ENCODE results near the gene SPSB4. TPM values are rescaled to one million over a fixed set of nuclear protein-coding genes. Genes with fewer than 3 reads are reported as not detected.
A peak's percentile ranks its signal among the peaks of the same experiment; 100 is the strongest.
"Not testable (repeated sequence)": the region's sequence is repeated elsewhere in the genome, so short reads cannot be mapped to it uniquely, and the experiment has no call there.

Gene SPSB4
- total RNA-seq, 2 donors from 2014 or later = 18.2 to 48.1 TPM

GRCh38 chr3:141112686-141113297 is 61.6 kb downstream of the SPSB4 start:
- no peak overlapping the region for H3K27ac ChIP-seq
- DNase-seq = no peak
- no peaks in the 10 kb centered on the region for H3K9me3 ChIP-seq
- TF ChIP-seq CTCF (IDR thresholded peaks at IDR 0.05) = no peak
- TF ChIP-seq POLR2A (IDR thresholded peaks at IDR 0.05) = no peak
- H3K36me3 ChIP-seq (replicated peaks in 1 of 2; ENCODE audit: insufficient read depth in 1 of 2, low read depth in 2 of 2) = no peaks in the 10 kb centered on the region
- intact Hi-C loops (cut with DNase I) = no loop called here
- no peak for ATAC-seq
- WGBS, 2 donors = 81 to 83% methylated on average over 3 of the region's 3 CpGs
- peaks cover 22% of the 10 kb centered on the region for H3K4me1 ChIP-seq
- no peaks in the 10 kb centered on the region for H3K27me3 ChIP-seq
- H3K4me3 ChIP-seq = no peak overlapping the region

- WGBS, 2 donors = 90 to 95% methylated on average over 6 of the region's 6 CpGs
- H3K9me3 ChIP-seq; H3K36me3 ChIP-seq (replicated peaks in 1 of 2; ENCODE audit: insufficient read depth in 1 of 2, low read depth in 2 of 2); H3K27ac ChIP-seq; intact Hi-C loops (cut with DNase I); H3K27me3 ChIP-seq; ATAC-seq; H3K4me3 ChIP-seq; DNase-seq: not testable (repeated sequence)
- peaks cover 13% of the 10 kb centered on the region for H3K4me1 ChIP-seq
Measured at GRCh38 chr3:141113680-141114079, 62.5 kb downstream of the SPSB4 start.

GRCh38 chr3:141114179-141114745 is 63.1 kb downstream of the SPSB4 start:
- Histone ChIP-seq H3K4me3 (no peak overlapping the region), H3K36me3 (replicated peaks in 1 of 2; ENCODE audit: insufficient read depth in 1 of 2, low read depth in 2 of 2) (no peaks in the 10 kb centered on the region), H3K4me1 (peaks cover 13% of the 10 kb centered on the region), H3K27me3 (no peaks in the 10 kb centered on the region), H3K27ac (no peak overlapping the region), H3K9me3 (no peaks in the 10 kb centered on the region)
- DNase-seq = no peak
- ATAC-seq = no peak
- TF ChIP-seq CTCF (IDR thresholded peaks at IDR 0.05) (no peak), POLR2A (IDR thresholded peaks at IDR 0.05) (no peak)
- WGBS, 2 donors = 68 to 75% methylated on average over 10 of the region's 10 CpGs
- intact Hi-C loops (cut with DNase I) = no loop called here

- peak; percentile 59 to 75 (median 67) for DNase-seq
- peak overlapping the region in 1 of 4 donors; percentile 9 for H3K27ac ChIP-seq
- no peaks in the 10 kb centered on the region for H3K27me3 ChIP-seq
- H3K9me3 ChIP-seq = no peaks in the 10 kb centered on the region
- intact Hi-C loops (cut with DNase I) = no loop called here
- peaks cover 13% of the 10 kb centered on the region for H3K4me1 ChIP-seq
- TF ChIP-seq CTCF (IDR thresholded peaks at IDR 0.05) = peak in 5 of 7 experiments; percentile 15 to 48 (median 33)
- no peak for TF ChIP-seq POLR2A (IDR thresholded peaks at IDR 0.05)
- ATAC-seq = peak; percentile 78
- no peaks in the 10 kb centered on the region for H3K36me3 ChIP-seq (replicated peaks in 1 of 2; ENCODE audit: insufficient read depth in 1 of 2, low read depth in 2 of 2)
- WGBS, 2 donors = 55 to 57% methylated on average over 13 of the region's 13 CpGs
- H3K4me3 ChIP-seq = no peak overlapping the region
Measured at GRCh38 chr3:141114816-141115460, 63.8 kb downstream of the SPSB4 start.

- H3K27ac ChIP-seq = no peak overlapping the region
- intact Hi-C loops (cut with DNase I) = no loop called here
- no peaks in the 10 kb centered on the region for H3K9me3 ChIP-seq
- H3K36me3 ChIP-seq (replicated peaks in 1 of 2; ENCODE audit: insufficient read depth in 1 of 2, low read depth in 2 of 2) = no peaks in the 10 kb centered on the region
- 69 to 83% methylated on average over 3 of the region's 3 CpGs for WGBS, 2 donors
- H3K4me3 ChIP-seq = no peak overlapping the region
- peak; percentile 59 for ATAC-seq
- no peaks in the 10 kb centered on the region for H3K27me3 ChIP-seq
- no peak for DNase-seq
- TF ChIP-seq POLR2A (IDR thresholded peaks at IDR 0.05) = no peak
- no peak for TF ChIP-seq CTCF (IDR thresholded peaks at IDR 0.05)
- peaks cover 13% of the 10 kb centered on the region for H3K4me1 ChIP-seq
Measured at GRCh38 chr3:141115789-141116541, 64.8 kb downstream of the SPSB4 start.

Data from body of pancreas (tissue), 4 donors.